ENCODE results near the gene ZBTB49. TPM values are rescaled to one million over a fixed set of nuclear protein-coding genes. Genes with fewer than 3 reads are reported as not detected.

The ZBTB49 gene
- total RNA-seq, 1 experiment from 2014 or later: 4.2 TPM

GRCh38 chr4:4358093-4358854 lies 68.2 kb downstream of the ZBTB49 start:
- TF ChIP-seq CTCF (IDR thresholded peaks at IDR 0.05): 0 out of 2 replicates have a peak, but pooled peaks have one; percentile 28
- no peak for TF ChIP-seq REST (IDR thresholded peaks at IDR 0.05; ENCODE audit: insufficient read depth in 1 of 2, low read depth in 2 of 2, low read length in 1 of 2)
- TF ChIP-seq POLR2AphosphoS5 (IDR thresholded peaks at IDR 0.05; ENCODE audit: low read depth, low read length): no peak
- TF ChIP-seq TCF7L2 (IDR thresholded peaks at IDR 0.05; ENCODE audit: low read depth, low read length): no peak
- no peak for TF ChIP-seq SIN3A (IDR thresholded peaks at IDR 0.05; ENCODE audit: borderline replicate concordance, insufficient read depth, low read depth, low read length)
- DNase-seq (ENCODE audit: low read depth, low spot score): no peak
- CTCF ChIA-PET: no interaction called here

GRCh38 chr4:4361883-4362282 lies 71.8 kb downstream of the ZBTB49 start:
- intact Hi-C loops (cut with micrococcal nuclease; ENCODE audit: unreplicated experiment): no loop called here

More at GRCh38 chr4:4358093-4358854, 68.2 kb downstream of the ZBTB49 start:
- Histone ChIP-seq H3K4me1 (ENCODE audit: control insufficient read depth, insufficient read depth, low read length) (no peaks in the 10 kb centered on the region), H3K36me3 (ENCODE audit: control insufficient read depth, insufficient read depth, low read length) (no peaks in the 10 kb centered on the region), H3K27me3 (ENCODE audit: control insufficient read depth, insufficient read depth, low read length) (peaks cover 2% of the 10 kb centered on the region; the same call in 1 of the 2 replicates), H3K27ac (ENCODE audit: low read length) (no peak overlapping the region), H3K4me3 (ENCODE audit: low read depth in 2 of 2, low read length in 2 of 2) (no peak overlapping the region), H3K9me3 (ENCODE audit: control insufficient read depth, insufficient read depth, low read depth, low read length) (no peaks in the 10 kb centered on the region)
- in situ Hi-C loops (cut with HindIII; ENCODE audit: low pct_unique_long_range_greater_than_20kb, low sequenced_read_pairs): no loop called here
- ATAC-seq: no peak
- intact Hi-C loops (cut with micrococcal nuclease; ENCODE audit: unreplicated experiment): no loop called here
- no TSS peak for BruUV-seq (replicated peaks)
- POLR2A ChIA-PET: no interaction called here

More at GRCh38 chr4:4361883-4362282, 71.8 kb downstream of the ZBTB49 start:
- H3K4me1 ChIP-seq (ENCODE audit: control insufficient read depth, insufficient read depth, low read length): no peaks in the 10 kb centered on the region
- H3K27ac ChIP-seq (ENCODE audit: low read length): no peak overlapping the region
- DNase-seq (ENCODE audit: low read depth, low spot score) (no peak), ATAC-seq (no peak)
- TF ChIP-seq POLR2AphosphoS5 (IDR thresholded peaks at IDR 0.05; ENCODE audit: low read depth, low read length): no peak
- TF ChIP-seq REST (IDR thresholded peaks at IDR 0.05; ENCODE audit: insufficient read depth in 1 of 2, low read depth in 2 of 2, low read length in 1 of 2): no peak
- TF ChIP-seq CTCF (IDR thresholded peaks at IDR 0.05): no peak
- no peak for TF ChIP-seq TCF7L2 (IDR thresholded peaks at IDR 0.05; ENCODE audit: low read depth, low read length)
- TF ChIP-seq SIN3A (IDR thresholded peaks at IDR 0.05; ENCODE audit: borderline replicate concordance, insufficient read depth, low read depth, low read length): no peak
- in situ Hi-C loops (cut with HindIII; ENCODE audit: low pct_unique_long_range_greater_than_20kb, low sequenced_read_pairs): no loop called here
- BruUV-seq (replicated peaks): no TSS peak
- POLR2A ChIA-PET: no interaction called here
- H3K27me3 ChIP-seq (ENCODE audit: control insufficient read depth, insufficient read depth, low read length): no peaks in the 10 kb centered on the region
- no peaks in the 10 kb centered on the region for H3K36me3 ChIP-seq (ENCODE audit: control insufficient read depth, insufficient read depth, low read length)
- CTCF ChIA-PET: no interaction called here
- H3K9me3 ChIP-seq (ENCODE audit: control insufficient read depth, insufficient read depth, low read depth, low read length): no peaks in the 10 kb centered on the region
- H3K4me3 ChIP-seq (ENCODE audit: low read depth in 2 of 2, low read length in 2 of 2): no peak overlapping the region
